K562 (cell line): ENCODE results near the gene AHNAK.

Experiments used
- CTCF ChIP-seq, 3 experiments: IDR thresholded peaks in 2 of 3; conservative IDR thresholded peaks in 1 of 3; 2 replicates each; pipeline ENCODE4 v1.5.1; 2011 to 2012; ENCODE audit warnings: low read length in 3 of 3, mild to moderate bottlenecking in 3 of 3, control low read depth in 2 of 3, improper control_type of control experiment in 1 of 3, inconsistent platforms in 1 of 3, low read depth in 1 of 3, mixed read lengths in 1 of 3, moderate library complexity in 1 of 3; ENCODE audit not compliant: insufficient read depth in 2 of 3
- ZBTB49 ChIP-seq: sonication (generic); formaldehyde crosslinking; IDR thresholded peaks from 2 replicates; pipeline ENCODE4 v1.8.0; 2022; ENCODE audit warnings: missing genetic modification reagents, mild to moderate bottlenecking, borderline replicate concordance
- ZNF316 ChIP-seq: fragments of 450-650 bp; IDR thresholded peaks from 2 replicates; pipeline ENCODE4 v1.6.1; 2016
- ZNF583 ChIP-seq: fragments of 250-450 bp; sonication (Bioruptor Pico); IDR thresholded peaks from 2 replicates; pipeline ENCODE4 v1.4.0; 2020
- ZNF586 ChIP-seq: fragments of 450-650 bp; formaldehyde crosslinking; conservative IDR thresholded peaks from 2 replicates; pipeline ENCODE4 v1.4.0; 2020; ENCODE audit warnings: mild to moderate bottlenecking, moderate library complexity
- TF ChIP-seq, protein P1 (sequence below): sonication (generic); formaldehyde crosslinking; IDR thresholded peaks from 2 replicates; pipeline ENCODE4 v1.9.0; 2022; ENCODE audit warnings: mild to moderate bottlenecking, missing genetic modification reagents

DNA sequence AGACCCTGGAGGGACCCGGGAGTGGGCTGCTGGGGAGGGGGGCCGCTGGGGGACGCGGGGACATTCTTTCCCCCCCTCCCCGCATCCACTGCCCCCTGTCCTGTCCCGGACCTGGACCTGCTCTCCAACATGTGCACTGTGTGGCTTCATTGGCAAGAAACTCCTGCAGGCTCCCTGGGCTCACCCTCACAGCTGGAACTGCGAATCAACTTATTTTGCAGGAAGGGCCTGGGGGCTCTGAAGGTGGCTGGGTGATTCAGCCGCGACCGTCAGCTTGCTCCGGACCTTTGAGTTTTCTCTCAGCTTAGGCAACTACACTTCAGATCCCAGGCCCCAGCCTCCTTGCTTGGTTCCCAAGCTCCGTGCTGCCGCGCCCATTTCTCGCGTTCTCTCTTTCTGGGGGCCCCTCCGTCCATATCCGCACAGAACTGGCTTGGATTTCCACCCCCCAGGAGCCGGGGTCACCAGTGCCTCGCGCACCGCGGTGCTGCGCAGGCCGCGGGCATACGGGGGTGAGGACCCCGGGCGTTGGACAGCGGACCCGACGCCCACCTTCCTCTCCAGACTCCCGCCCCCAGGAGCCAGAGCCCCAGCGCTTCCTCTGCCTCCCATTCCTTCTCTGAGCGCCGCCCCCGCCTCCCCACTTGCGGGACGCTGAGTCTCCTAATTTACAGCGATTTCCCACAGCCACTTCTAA is 471 bp upstream of the AHNAK start:
- TF ChIP-seq ZNF583 (CRISPR knock-in tag) (no peak), ZBTB49 (CRISPR knock-in tag) (no peak), ZNF316 (no peak), ZNF586 (CRISPR knock-in tag) (no peak), CTCF (IDR thresholded peaks at IDR 0.05 in 2 of 3, conservative IDR thresholded peaks at IDR 0.05 in 1 of 3; ENCODE audit: insufficient read depth in 2 of 3, low read depth in 1 of 3, low read length in 3 of 3) (no peak)
- TF ChIP-seq, protein P1, sequence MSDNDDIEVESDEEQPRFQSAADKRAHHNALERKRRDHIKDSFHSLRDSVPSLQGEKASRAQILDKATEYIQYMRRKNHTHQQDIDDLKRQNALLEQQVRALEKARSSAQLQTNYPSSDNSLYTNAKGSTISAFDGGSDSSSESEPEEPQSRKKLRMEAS: no peak
